Astrocyte of the spinal cord (primary cell): ENCODE data around the gene GABRA4.

ENCODE experiments used
- DNase-seq: peaks from one replicate; pipeline ENCODE4 v3.0.0; 2011; ENCODE audit warnings: low read depth, low spot score
- H3K4me3 ChIP-seq: 2 replicates; pipeline ENCODE4 v1.5.1; 2011; ENCODE audit warnings: low read depth, mild to moderate bottlenecking, low read length, moderate library complexity
- CTCF ChIP-seq: IDR thresholded peaks from 2 replicates; pipeline ENCODE4 v1.5.1; 2012; ENCODE audit warnings: low read depth, mild to moderate bottlenecking, low read length, inconsistent platforms
- in situ Hi-C: cut with HindIII; loops from 2 replicates; pipeline ENCODE4 v1.10.0; 2017; ENCODE audit warnings: low sequenced_read_pairs

Gene GABRA4

GRCh38 chr4:46984781-46985180 is 8.6 kb downstream of the GABRA4 start:
- in situ Hi-C loops, result no loop called here
- no peak for TF ChIP-seq CTCF
- DNase-seq, result no peak

GRCh38 chr4:46980851-46981250 is 12.5 kb downstream of the GABRA4 start:
- H3K4me3 ChIP-seq, result no peak overlapping the region
- TF ChIP-seq CTCF, result no peak
- no peak for DNase-seq
- in situ Hi-C loops, result no loop called here

More at GRCh38 chr4:46984781-46985180, 8.6 kb downstream of the GABRA4 start:
- H3K4me3 ChIP-seq, result no peak overlapping the region

GRCh38 chr4:46979726-46980125 is 13.7 kb downstream of the GABRA4 start:
- no peak for DNase-seq
- TF ChIP-seq CTCF, result no peak
- no peak overlapping the region for H3K4me3 ChIP-seq
- in situ Hi-C loops, result no loop called here

GRCh38 chr4:46979283-46979682 is 14.1 kb downstream of the GABRA4 start:
- DNase-seq, result no peak
- in situ Hi-C loops, result no loop called here
- no peak overlapping the region for H3K4me3 ChIP-seq
- no peak for TF ChIP-seq CTCF

GRCh38 chr4:46977245-46977644 is 16.1 kb downstream of the GABRA4 start:
- DNase-seq, result no peak
- no peak for TF ChIP-seq CTCF
- H3K4me3 ChIP-seq, result no peak overlapping the region
- in situ Hi-C loops, result no loop called here

- DNase-seq, result no peak
Observed at GRCh38 chr4:46975812-46976553, 17.4 kb downstream of the GABRA4 start.

More at GRCh38 chr4:46975812-46976553, 17.4 kb downstream of the GABRA4 start:
- TF ChIP-seq CTCF, result no peak
- no peak overlapping the region for H3K4me3 ChIP-seq
- in situ Hi-C loops, result no loop called here
